ENCODE results near the gene SGMS1. TPM values are rescaled to one million over a fixed set of nuclear protein-coding genes. Genes with fewer than 3 reads are reported as not detected.
"Not testable (repeated sequence)": the region's sequence is repeated elsewhere in the genome, so short reads cannot be mapped to it uniquely, and the experiment has no call there.

The SGMS1 gene
- total RNA-seq, 4 donors from 2014 or later = 139 to 198 (median 173) TPM

DNA sequence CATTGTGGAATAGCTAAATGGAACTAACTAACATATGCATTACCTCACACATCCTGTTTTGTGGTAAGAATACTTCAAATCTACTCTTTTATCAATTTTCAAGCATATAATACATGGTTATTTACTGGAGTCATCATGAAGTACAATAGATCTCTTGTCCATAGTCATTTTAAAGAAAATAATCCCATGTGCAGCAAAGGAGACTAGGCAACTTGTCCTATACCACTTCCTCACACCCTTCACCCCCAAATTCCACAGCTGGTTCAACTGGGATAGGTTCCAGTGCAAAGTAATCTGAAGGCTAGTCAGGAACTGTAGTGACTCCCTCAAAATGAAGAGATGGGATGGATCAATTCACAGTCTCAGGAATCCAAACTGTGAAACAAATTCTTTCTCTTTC lies 176.1 kb downstream of the SGMS1 start:
- H3K27me3 ChIP-seq = no peaks in the 10 kb centered on the region
- H3K36me3 ChIP-seq = no peaks in the 10 kb centered on the region
- no peaks in the 10 kb centered on the region for H3K4me1 ChIP-seq
- H3K4me3 ChIP-seq = no peak overlapping the region
- TF ChIP-seq EP300 (IDR thresholded peaks at IDR 0.05) (no peak), POLR2AphosphoS5 (IDR thresholded peaks at IDR 0.05) (no peak), POLR2A (IDR thresholded peaks at IDR 0.05) (no peak)
- TF ChIP-seq, protein P1, sequence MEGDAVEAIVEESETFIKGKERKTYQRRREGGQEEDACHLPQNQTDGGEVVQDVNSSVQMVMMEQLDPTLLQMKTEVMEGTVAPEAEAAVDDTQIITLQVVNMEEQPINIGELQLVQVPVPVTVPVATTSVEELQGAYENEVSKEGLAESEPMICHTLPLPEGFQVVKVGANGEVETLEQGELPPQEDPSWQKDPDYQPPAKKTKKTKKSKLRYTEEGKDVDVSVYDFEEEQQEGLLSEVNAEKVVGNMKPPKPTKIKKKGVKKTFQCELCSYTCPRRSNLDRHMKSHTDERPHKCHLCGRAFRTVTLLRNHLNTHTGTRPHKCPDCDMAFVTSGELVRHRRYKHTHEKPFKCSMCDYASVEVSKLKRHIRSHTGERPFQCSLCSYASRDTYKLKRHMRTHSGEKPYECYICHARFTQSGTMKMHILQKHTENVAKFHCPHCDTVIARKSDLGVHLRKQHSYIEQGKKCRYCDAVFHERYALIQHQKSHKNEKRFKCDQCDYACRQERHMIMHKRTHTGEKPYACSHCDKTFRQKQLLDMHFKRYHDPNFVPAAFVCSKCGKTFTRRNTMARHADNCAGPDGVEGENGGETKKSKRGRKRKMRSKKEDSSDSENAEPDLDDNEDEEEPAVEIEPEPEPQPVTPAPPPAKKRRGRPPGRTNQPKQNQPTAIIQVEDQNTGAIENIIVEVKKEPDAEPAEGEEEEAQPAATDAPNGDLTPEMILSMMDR (IDR thresholded peaks at IDR 0.05) = no peak
- no peak overlapping the region for H3K27ac ChIP-seq
- no peaks in the 10 kb centered on the region for H3K9me3 ChIP-seq
- DNase-seq (ENCODE audit: low spot score in 2 of 2) = no peak

DNA sequence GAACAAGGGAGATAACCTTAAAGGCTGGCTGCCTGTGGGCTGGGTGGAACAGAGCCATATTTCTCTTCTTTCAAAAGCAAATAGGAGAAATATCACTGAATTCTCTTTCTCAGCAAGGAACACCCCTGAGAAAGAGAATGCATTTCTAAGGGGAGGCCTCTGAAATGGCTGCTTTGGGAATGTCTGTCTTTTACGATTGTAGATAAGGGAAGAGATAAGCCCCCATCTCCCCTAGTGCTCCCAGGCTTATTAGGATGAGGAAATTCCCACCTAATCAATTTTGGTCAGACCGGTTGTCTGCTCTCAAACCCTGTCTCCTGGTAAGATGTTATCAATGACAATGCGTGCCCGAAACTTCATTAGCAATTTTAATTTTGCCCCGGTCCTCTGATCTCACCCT lies 178.0 kb downstream of the SGMS1 start:
- H3K4me3 ChIP-seq = not testable (repeated sequence)

DNA sequence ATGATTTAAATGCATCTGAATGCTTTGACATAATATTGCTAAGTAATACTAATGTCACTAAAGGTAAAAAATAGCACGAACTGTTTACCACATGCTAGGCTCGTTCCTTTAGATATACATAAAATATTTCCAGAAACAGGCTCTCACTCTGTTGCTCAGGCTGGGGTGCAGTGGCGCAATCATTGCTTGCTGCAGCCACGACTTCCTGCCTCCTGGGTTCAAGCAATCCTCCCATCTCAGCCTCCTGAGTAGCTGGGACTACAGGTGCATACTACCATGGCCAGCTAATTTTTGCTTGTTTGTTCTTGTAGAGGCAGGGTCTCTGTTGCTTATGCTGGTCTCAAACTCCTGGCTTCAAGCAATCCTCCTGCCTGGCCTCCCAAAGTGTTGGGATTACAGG lies 183.3 kb downstream of the SGMS1 start:
- Histone ChIP-seq H3K27me3 (no peaks in the 10 kb centered on the region), H3K4me3 (no peak overlapping the region), H3K36me3 (no peaks in the 10 kb centered on the region), H3K9me3 (no peaks in the 10 kb centered on the region), H3K4me1 (peaks cover 2% of the 10 kb centered on the region), H3K27ac (no peak overlapping the region)
- 87% methylated on average over 4 of the region's 4 CpGs for WGBS
- TF ChIP-seq POLR2AphosphoS5 (IDR thresholded peaks at IDR 0.05) (no peak), EP300 (IDR thresholded peaks at IDR 0.05) (no peak), POLR2A (IDR thresholded peaks at IDR 0.05) (no peak)
- TF ChIP-seq, protein P1 (IDR thresholded peaks at IDR 0.05) = no peak
- no peak for DNase-seq (ENCODE audit: low spot score in 2 of 2)

More for the DNA sequence above, 178.0 kb downstream of the SGMS1 start:
- not testable (repeated sequence) for H3K9me3 ChIP-seq; H3K4me1 ChIP-seq; H3K27ac ChIP-seq; H3K36me3 ChIP-seq; DNase-seq (ENCODE audit: low spot score in 2 of 2); H3K27me3 ChIP-seq
- WGBS = 92% methylated on average over 5 of the region's 5 CpGs

DNA sequence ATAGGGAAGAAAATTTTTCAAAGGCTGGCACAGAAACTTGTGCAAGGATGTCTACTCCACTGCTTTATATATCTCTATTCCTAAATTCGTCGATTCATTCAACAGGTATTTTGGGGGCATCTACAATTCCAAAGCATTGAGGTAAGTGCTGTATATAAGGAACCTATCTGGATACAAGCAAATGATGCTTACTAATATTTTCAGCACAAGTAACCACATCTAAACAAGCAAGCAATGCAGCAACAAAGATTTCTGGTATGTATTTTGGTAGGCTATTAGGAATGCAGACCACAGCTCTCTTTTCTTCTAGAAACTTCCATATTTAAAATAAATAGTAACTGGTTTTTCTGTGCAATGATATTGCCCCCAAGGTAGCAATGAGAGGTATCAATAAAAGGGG lies 183.9 kb downstream of the SGMS1 start:
- TF ChIP-seq EP300 (IDR thresholded peaks at IDR 0.05) = no peak
- Histone ChIP-seq H3K27me3 (no peaks in the 10 kb centered on the region), H3K4me1 (peaks cover 2% of the 10 kb centered on the region), H3K9me3 (no peaks in the 10 kb centered on the region), H3K4me3 (no peak overlapping the region), H3K27ac (no peak overlapping the region), H3K36me3 (no peaks in the 10 kb centered on the region)
- 95% methylated on average over 2 of the region's 2 CpGs for WGBS
- no peak for DNase-seq (ENCODE audit: low spot score in 2 of 2)

DNA sequence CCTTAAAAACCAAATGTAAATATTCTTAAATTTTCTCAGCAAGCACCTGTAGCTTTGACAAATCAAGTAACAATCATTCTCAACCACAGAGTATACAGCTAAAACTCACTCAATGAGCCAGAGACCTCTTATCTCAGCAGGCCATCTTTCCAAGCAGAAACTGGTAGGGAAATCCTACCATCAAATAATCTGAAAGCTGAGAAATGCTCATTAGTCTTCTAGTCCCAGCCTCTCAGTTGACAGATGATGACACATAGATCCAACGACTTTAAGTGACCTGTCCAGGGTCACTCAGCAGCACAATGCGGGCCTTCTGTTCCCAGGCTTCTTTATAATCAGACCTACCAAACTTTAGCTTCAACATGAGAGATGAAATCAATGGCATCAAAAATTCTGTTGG lies 184.6 kb downstream of the SGMS1 start:
- peaks cover 2% of the 10 kb centered on the region for H3K4me1 ChIP-seq
- H3K27me3 ChIP-seq = no peaks in the 10 kb centered on the region
- no peak for DNase-seq (ENCODE audit: low spot score in 2 of 2)
- WGBS = 78% methylated on average over 2 of the region's 2 CpGs
- no peak for TF ChIP-seq EP300 (IDR thresholded peaks at IDR 0.05)
- H3K36me3 ChIP-seq = no peaks in the 10 kb centered on the region
- no peak overlapping the region for H3K27ac ChIP-seq
- no peak overlapping the region for H3K4me3 ChIP-seq
- no peaks in the 10 kb centered on the region for H3K9me3 ChIP-seq

DNA sequence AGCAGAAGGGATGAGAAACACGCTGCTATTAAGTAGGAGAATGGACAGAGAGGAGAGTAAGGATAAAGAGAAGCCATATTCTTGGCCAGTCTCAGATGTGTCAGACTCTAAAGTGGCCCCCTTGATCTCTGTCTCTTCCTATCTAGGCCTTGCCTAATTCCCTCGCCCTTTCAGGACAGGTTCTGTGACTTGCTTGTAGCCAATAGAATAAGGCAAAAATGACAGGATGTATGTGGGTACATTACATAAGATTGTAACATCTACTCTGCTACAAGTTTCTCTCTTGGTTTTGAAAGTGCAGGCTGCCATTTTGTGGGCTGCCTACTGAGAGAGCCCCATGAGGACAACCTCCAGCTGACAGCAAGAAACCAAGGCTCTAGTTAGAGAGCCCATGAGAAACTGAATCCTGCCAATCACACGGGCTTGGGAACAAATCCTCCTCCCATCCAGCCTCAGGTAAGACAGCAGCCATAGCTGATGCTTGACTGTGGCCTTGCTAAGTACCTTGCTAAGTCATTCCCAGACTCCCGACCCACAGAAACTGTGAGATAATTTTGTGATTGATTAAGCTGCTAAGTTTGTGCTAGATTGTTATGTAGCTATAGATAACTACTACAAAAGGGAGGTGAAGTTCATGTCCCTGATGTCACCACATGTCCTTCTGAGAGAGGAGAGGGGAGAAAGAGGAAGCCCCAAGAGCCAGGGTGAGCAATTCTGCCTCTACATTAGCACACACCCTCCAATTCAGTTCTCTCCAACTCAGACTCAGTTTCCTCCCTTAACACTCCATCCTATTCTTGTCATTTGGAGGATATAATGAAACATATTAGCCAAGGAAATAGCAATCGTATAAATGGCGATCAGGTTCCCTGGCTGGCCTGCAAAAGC lies 185.5 kb downstream of the SGMS1 start:
- no peaks in the 10 kb centered on the region for H3K9me3 ChIP-seq
- TF ChIP-seq EP300 (IDR thresholded peaks at IDR 0.05) (no peak), POLR2AphosphoS5 (IDR thresholded peaks at IDR 0.05) (no peak), POLR2A (IDR thresholded peaks at IDR 0.05) (no peak)
- TF ChIP-seq, protein P1 (IDR thresholded peaks at IDR 0.05) = no peak
- no peaks in the 10 kb centered on the region for H3K27me3 ChIP-seq
- no peak overlapping the region for H3K4me3 ChIP-seq
- 96% methylated on average over 6 of the region's 6 CpGs for WGBS
- H3K27ac ChIP-seq = no peak overlapping the region
- H3K36me3 ChIP-seq = no peaks in the 10 kb centered on the region
- no peak for DNase-seq (ENCODE audit: low spot score in 2 of 2)
- H3K4me1 ChIP-seq = peaks cover 2% of the 10 kb centered on the region

DNA sequence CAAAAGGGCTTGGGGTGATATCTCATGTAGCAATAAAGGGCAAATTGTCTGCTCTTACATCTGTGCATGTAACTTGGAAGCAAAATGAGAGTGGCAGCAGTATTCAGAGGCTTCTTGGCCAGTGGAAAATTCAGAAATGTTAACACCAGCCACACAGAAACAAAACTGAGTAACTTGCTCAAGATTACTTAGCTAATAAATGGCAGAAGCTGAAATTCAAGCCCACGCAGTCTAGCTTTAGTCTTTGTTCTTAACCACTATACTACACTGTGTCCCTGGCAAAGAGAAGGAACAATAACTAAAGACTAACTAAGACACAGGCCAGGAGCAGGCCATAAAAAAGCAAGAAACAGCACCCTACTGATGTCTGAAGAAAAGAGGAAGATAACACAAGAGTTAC lies 186.5 kb downstream of the SGMS1 start:
- H3K27ac ChIP-seq = no peak overlapping the region
- H3K27me3 ChIP-seq = no peaks in the 10 kb centered on the region
- TF ChIP-seq, protein P1 (IDR thresholded peaks at IDR 0.05) = no peak
- TF ChIP-seq POLR2A (IDR thresholded peaks at IDR 0.05) (no peak), POLR2AphosphoS5 (IDR thresholded peaks at IDR 0.05) (no peak), EP300 (IDR thresholded peaks at IDR 0.05) (no peak)
- H3K9me3 ChIP-seq = no peaks in the 10 kb centered on the region
- 82% methylated on average over 1 of the region's 1 CpG for WGBS
- no peak for DNase-seq (ENCODE audit: low spot score in 2 of 2)
- no peak overlapping the region for H3K4me3 ChIP-seq
- peaks cover 5% of the 10 kb centered on the region for H3K4me1 ChIP-seq
- H3K36me3 ChIP-seq = no peaks in the 10 kb centered on the region
